ENCODE data around the gene WHAMM. TPM values are rescaled to one million over a fixed set of nuclear protein-coding genes. Genes with fewer than 3 reads are reported as not detected.

Gene WHAMM
- total RNA-seq, 1 donor from 2014 or later, result 8.1 TPM

- no peak overlapping the region for H3K4me3 Mint-ChIP-seq (ENCODE audit: low read depth)
- no peaks in the 10 kb centered on the region for H3K9me3 Mint-ChIP-seq (ENCODE audit: low read depth)
- no peak for DNase-seq (ENCODE audit: low spot score, unreplicated experiment)
- peaks cover 54% of the 10 kb centered on the region for H3K36me3 Mint-ChIP-seq (ENCODE audit: insufficient read depth)
- H3K27ac Mint-ChIP-seq, result peak overlapping the region; percentile 21
- H3K4me1 Mint-ChIP-seq (ENCODE audit: low read depth), result no peaks in the 10 kb centered on the region
- no peak for TF ChIP-seq CTCF (IDR thresholded peaks at IDR 0.05; ENCODE audit: unreplicated experiment)
- H3K27me3 Mint-ChIP-seq, result no peaks in the 10 kb centered on the region
These were observed 23.4 kb downstream of the WHAMM start for GRCh38 chr15:82832601-82833361.

GRCh38 chr15:82833362-82833682 lies 23.9 kb downstream of the WHAMM start:
- Mint-ChIP-seq H3K9me3 (ENCODE audit: low read depth) (no peaks in the 10 kb centered on the region), H3K4me3 (ENCODE audit: low read depth) (no peak overlapping the region), H3K4me1 (ENCODE audit: low read depth) (no peaks in the 10 kb centered on the region), H3K27ac (no peak overlapping the region), H3K27me3 (no peaks in the 10 kb centered on the region), H3K36me3 (ENCODE audit: insufficient read depth) (peaks cover 54% of the 10 kb centered on the region)
- DNase-seq (ENCODE audit: low spot score, unreplicated experiment), result no peak
- TF ChIP-seq CTCF (IDR thresholded peaks at IDR 0.05; ENCODE audit: unreplicated experiment), result no peak

- no peak for TF ChIP-seq CTCF (IDR thresholded peaks at IDR 0.05; ENCODE audit: unreplicated experiment)
- no peak for DNase-seq (ENCODE audit: low spot score, unreplicated experiment)
- Mint-ChIP-seq H3K36me3 (ENCODE audit: insufficient read depth) (peaks cover 48% of the 10 kb centered on the region), H3K27me3 (no peaks in the 10 kb centered on the region), H3K27ac (no peak overlapping the region), H3K4me3 (ENCODE audit: low read depth) (no peak overlapping the region), H3K9me3 (ENCODE audit: low read depth) (peaks cover 2% of the 10 kb centered on the region), H3K4me1 (ENCODE audit: low read depth) (no peaks in the 10 kb centered on the region)
These were observed 26.0 kb downstream of the WHAMM start for GRCh38 chr15:82835391-82835917.

GRCh38 chr15:82838096-82838735 lies 28.8 kb downstream of the WHAMM start:
- no peak for TF ChIP-seq CTCF (IDR thresholded peaks at IDR 0.05; ENCODE audit: unreplicated experiment)
- no peak for DNase-seq (ENCODE audit: low spot score, unreplicated experiment)
- Mint-ChIP-seq H3K27ac (no peak overlapping the region), H3K4me1 (ENCODE audit: low read depth) (no peaks in the 10 kb centered on the region), H3K9me3 (ENCODE audit: low read depth) (peaks cover 2% of the 10 kb centered on the region), H3K36me3 (ENCODE audit: insufficient read depth) (peaks cover 40% of the 10 kb centered on the region), H3K4me3 (ENCODE audit: low read depth) (no peak overlapping the region), H3K27me3 (no peaks in the 10 kb centered on the region)

GRCh38 chr15:82839136-82839535 lies 29.7 kb downstream of the WHAMM start:
- Mint-ChIP-seq H3K36me3 (ENCODE audit: insufficient read depth) (peaks cover 37% of the 10 kb centered on the region), H3K9me3 (ENCODE audit: low read depth) (peaks cover 2% of the 10 kb centered on the region), H3K27me3 (no peaks in the 10 kb centered on the region), H3K4me3 (ENCODE audit: low read depth) (no peak overlapping the region), H3K4me1 (ENCODE audit: low read depth) (no peaks in the 10 kb centered on the region), H3K27ac (no peak overlapping the region)
- TF ChIP-seq CTCF (IDR thresholded peaks at IDR 0.05; ENCODE audit: unreplicated experiment), result no peak
- DNase-seq (ENCODE audit: low spot score, unreplicated experiment), result no peak

Measured in progenitor cell of endocrine pancreas (in vitro differentiated cells).